H9 (cell line): ENCODE data around the gene SCTR. TPM values are rescaled to one million over a fixed set of nuclear protein-coding genes. Genes with fewer than 3 reads are reported as not detected.

Source experiments
- DNase-seq: peaks from one replicate; pipeline ENCODE4 v3.0.0-alpha.2; 2017
- H2AFZ ChIP-seq: one replicate; pipeline ENCODE4 v1.6.1; 2013; ENCODE audit warnings: mild to moderate bottlenecking, low read length, control low read depth, moderate library complexity
- H2AK5ac ChIP-seq: 2 replicates; pipeline ENCODE4 v1.6.1; 2013; ENCODE audit warnings: low read length, control low read depth, mixed read lengths; ENCODE audit not compliant: insufficient read length
- H2BK120ac ChIP-seq: one replicate; pipeline ENCODE4 v1.6.1; 2013; ENCODE audit warnings: low read depth, mild to moderate bottlenecking, low read length, control low read depth, inconsistent platforms; ENCODE audit not compliant: poor library complexity, severe bottlenecking
- H2BK12ac ChIP-seq: 2 replicates; pipeline ENCODE4 v1.6.1; 2013; ENCODE audit warnings: low read length, control low read depth, mixed read lengths, low read depth; ENCODE audit not compliant: insufficient read length
- H2BK15ac ChIP-seq: 2 replicates; pipeline ENCODE4 v1.6.1; 2013; ENCODE audit warnings: low read depth, low read length, control low read depth
- H2BK20ac ChIP-seq: one replicate; pipeline ENCODE4 v1.6.1; 2013; ENCODE audit warnings: low read depth, mild to moderate bottlenecking, low read length, control low read depth, inconsistent platforms; ENCODE audit not compliant: poor library complexity, severe bottlenecking
- H2BK5ac ChIP-seq: 2 replicates; pipeline ENCODE4 v1.6.1; 2013; ENCODE audit warnings: low read length, control low read depth, mixed read lengths; ENCODE audit not compliant: insufficient read length
- H3K14ac ChIP-seq: 2 replicates; pipeline ENCODE4 v1.6.1; 2013; ENCODE audit warnings: low read length, control low read depth; ENCODE audit not compliant: insufficient read depth
- H3K18ac ChIP-seq: 2 replicates; pipeline ENCODE4 v1.6.1; 2013; ENCODE audit warnings: low read depth, mild to moderate bottlenecking, mixed read lengths, low read length, control low read depth; ENCODE audit not compliant: insufficient read length
- H3K23ac ChIP-seq: 2 replicates; pipeline ENCODE4 v1.6.1; 2013; ENCODE audit warnings: low read length, control low read depth, mixed read lengths, low read depth; ENCODE audit not compliant: insufficient read length
- H3K23me2 ChIP-seq: 2 replicates; pipeline ENCODE4 v1.6.1; 2013; ENCODE audit warnings: low read depth, mild to moderate bottlenecking, mixed read lengths, low read length, control low read depth; ENCODE audit not compliant: insufficient read length, poor library complexity, severe bottlenecking
- H3K27ac ChIP-seq: 2 replicates; pipeline ENCODE4 v1.5.1; 2013; ENCODE audit warnings: low read length, control low read depth, mixed read lengths, low read depth; ENCODE audit not compliant: insufficient read length
- H3K27me3 ChIP-seq: 2 replicates; pipeline ENCODE4 v1.6.1; 2013; ENCODE audit warnings: low read length, control low read depth, inconsistent platforms; ENCODE audit not compliant: insufficient read depth
- H3K4ac ChIP-seq: 2 replicates; pipeline ENCODE4 v1.6.1; 2013; ENCODE audit warnings: low read depth, mild to moderate bottlenecking, control low read depth, inconsistent platforms, low read length, moderate library complexity
- H3K4me1 ChIP-seq: 2 replicates; pipeline ENCODE4 v1.6.1; 2013; ENCODE audit warnings: low read length, control low read depth, inconsistent platforms; ENCODE audit not compliant: insufficient read depth
- H3K4me2 ChIP-seq: 2 replicates; pipeline ENCODE4 v1.6.1; 2013; ENCODE audit warnings: low read length, control low read depth, mixed read lengths; ENCODE audit not compliant: insufficient read length, insufficient read depth
- H3K56ac ChIP-seq: 2 replicates; pipeline ENCODE4 v1.6.1; 2013; ENCODE audit warnings: low read depth, mild to moderate bottlenecking, mixed read lengths, low read length, control low read depth; ENCODE audit not compliant: insufficient read length
- H3K79me1 ChIP-seq: 2 replicates; pipeline ENCODE4 v1.6.1; 2013; ENCODE audit warnings: low read depth, mild to moderate bottlenecking, moderate library complexity, low read length, control low read depth, inconsistent platforms; ENCODE audit not compliant: insufficient read depth, poor library complexity, severe bottlenecking
- H3K79me2 ChIP-seq: 2 replicates; pipeline ENCODE4 v1.6.1; 2013; ENCODE audit warnings: low read length, control low read depth, inconsistent platforms; ENCODE audit not compliant: insufficient read depth
- H3K9ac ChIP-seq: 2 replicates; pipeline ENCODE4 v1.6.1; 2013; ENCODE audit warnings: low read length, control low read depth, mixed read lengths; ENCODE audit not compliant: insufficient read length; ENCODE audit errors: extremely low read depth
- H3K9me3 ChIP-seq: one replicate; pipeline ENCODE4 v1.6.1; 2013; ENCODE audit warnings: low read depth, low read length, inconsistent platforms; ENCODE audit not compliant: control insufficient read depth
- H3T11ph ChIP-seq: one replicate; pipeline ENCODE4 v1.6.1; 2013; ENCODE audit warnings: mild to moderate bottlenecking, low read length, control low read depth, inconsistent platforms
- H4K20me1 ChIP-seq: one replicate; pipeline ENCODE4 v1.6.1; 2013; ENCODE audit not compliant: control insufficient read depth, insufficient read length, insufficient read depth
- H4K5ac ChIP-seq: 2 replicates; pipeline ENCODE4 v1.6.1; 2013; ENCODE audit warnings: low read depth, mild to moderate bottlenecking, mixed read lengths, low read length, control low read depth; ENCODE audit not compliant: insufficient read length
- H4K8ac ChIP-seq: replicated peaks from 2 replicates; pipeline ENCODE4 v1.6.1; 2013; ENCODE audit warnings: low read length, control low read depth, mixed read lengths, low read depth; ENCODE audit not compliant: insufficient read length
- H4K91ac ChIP-seq: 2 replicates; pipeline ENCODE4 v1.6.1; 2013; ENCODE audit warnings: low read depth, mild to moderate bottlenecking, moderate library complexity, mixed read lengths, low read length, control low read depth; ENCODE audit not compliant: insufficient read length
- H3K27ac Mint-ChIP-seq, 3 experiments: 2 replicates in 2 of 3; 3 replicates in 1 of 3; pipeline ENCODE4 v1.8.0; 2020 to 2021; ENCODE audit warnings: mixed read lengths in 3 of 3, mild to moderate bottlenecking in 1 of 3, moderate library complexity in 1 of 3
- H3K27me3 Mint-ChIP-seq: 2 replicates; pipeline ENCODE4 v1.8.0; 2021; ENCODE audit warnings: low read depth, mild to moderate bottlenecking, moderate library complexity, mixed read lengths
- H3K36me3 Mint-ChIP-seq, 3 experiments: 2 replicates in 2 of 3; 3 replicates in 1 of 3; pipeline ENCODE4 v1.8.0; 2020 to 2021; ENCODE audit warnings: low read depth in 3 of 3, mixed read lengths in 3 of 3; ENCODE audit not compliant: insufficient read depth in 1 of 3
- H3K4me1 Mint-ChIP-seq, 2 experiments: 2 replicates each; pipeline ENCODE4 v1.8.0; 2020; ENCODE audit warnings: mixed read lengths in 2 of 2
- H3K4me3 Mint-ChIP-seq, 2 experiments: 2 replicates in 1 of 2; 3 replicates in 1 of 2; pipeline ENCODE4 v1.8.0; 2020 to 2021; ENCODE audit warnings: mild to moderate bottlenecking in 2 of 2, mixed read lengths in 2 of 2, moderate library complexity in 1 of 2
- H3K9me3 Mint-ChIP-seq, 2 experiments: 2 replicates in 1 of 2; 3 replicates in 1 of 2; pipeline ENCODE4 v1.8.0; 2020; ENCODE audit warnings: mild to moderate bottlenecking in 2 of 2, mixed read lengths in 2 of 2, moderate library complexity in 1 of 2
- CTCF ChIP-seq: fragments of 200-600 bp; sonication (generic); conservative IDR thresholded peaks from 3 replicates; pipeline ENCODE4 v1.8.0; 2021; ENCODE audit warnings: antibody characterized with exemption, mild to moderate bottlenecking
- WGBS: extraction: QIAGEN DNeasy Blood & Tissue Kit; methylation state at CpG from one replicate; pipeline ENCODE4 v1.1.7; 2013; ENCODE audit warnings: missing lambda C conversion rate, low lambda C conversion rate, mixed read lengths; ENCODE audit not compliant: insufficient read length; ENCODE audit errors: extremely low coverage; 5-methylcytosine and 5-hydroxymethylcytosine counted together
- total RNA-seq: library from RNA; stranded (reverse); gene quantifications from 2 replicates; pipeline ENCODE4 v1.2.1, GENCODE V29; 2021

Gene SCTR
- total RNA-seq, 1 experiment from 2014 or later, result not detected

- no peaks in the 10 kb centered on the region for H4K20me1 ChIP-seq
- TF ChIP-seq CTCF, result no peak
- Mint-ChIP-seq H3K36me3 (peaks cover 0 to 19% (median 9%) of the 10 kb centered on the region in 3 experiments), H3K9me3 (peaks cover 12 to 34% of the 10 kb centered on the region in 2 experiments), H3K4me3 (no peak overlapping the region), H3K27ac (no peak overlapping the region), H3K4me1 (peaks cover 16 to 20% of the 10 kb centered on the region in 2 experiments), H3K27me3 (peaks cover 10% of the 10 kb centered on the region)
- H3K14ac ChIP-seq, result no peak overlapping the region
- no peak for DNase-seq
- H3K27me3 ChIP-seq, result no peaks in the 10 kb centered on the region
- no peak overlapping the region for H4K5ac ChIP-seq
- H2BK5ac ChIP-seq, result no peak overlapping the region
- no peak overlapping the region for H3K23ac ChIP-seq
- H3K79me1 ChIP-seq, result no peaks in the 10 kb centered on the region
- H2BK12ac ChIP-seq, result no peak overlapping the region
- no peak overlapping the region for H3K27ac ChIP-seq
- 0 out of 2 replicates have a peak, but pooled peaks cover 2% of the 10 kb centered on the region for H3K4me1 ChIP-seq
- no peaks in the 10 kb centered on the region for H3K23me2 ChIP-seq
- no CpG with 5 or more reads among the region's 1 CpG for WGBS
- H3K18ac ChIP-seq, result no peak overlapping the region
- no peak overlapping the region for H3K9ac ChIP-seq
- H2BK120ac ChIP-seq, result no peak overlapping the region
- no peak overlapping the region for H2BK15ac ChIP-seq
- H2AFZ ChIP-seq, result no peak overlapping the region
- H3K79me2 ChIP-seq, result no peaks in the 10 kb centered on the region
- no peak overlapping the region for H2BK20ac ChIP-seq
- no peak overlapping the region for H4K91ac ChIP-seq
- H3T11ph ChIP-seq, result no peak overlapping the region
- H2AK5ac ChIP-seq, result no peak overlapping the region
- no peak overlapping the region for H3K56ac ChIP-seq
- H3K4me2 ChIP-seq, result no peak overlapping the region
- no peak overlapping the region for H4K8ac ChIP-seq
- H3K9me3 ChIP-seq, result no peaks in the 10 kb centered on the region
- H3K4ac ChIP-seq, result no peak overlapping the region
These were observed 105.2 kb downstream of the SCTR start for GRCh38 chr2:119419065-119419464.
